GM18502 (cell line): ENCODE measurements around the gene KIAA0753.

Source experiments
- ATAC-seq: cut with Tn5 transposase; IDR thresholded peaks from one replicate; pipeline ENCODE4 v1.9.1; 2021; ENCODE audit warnings: mild to moderate bottlenecking; ENCODE audit not compliant: unreplicated experiment, poor library complexity

KIAA0753 gene

GRCh38 chr17:6554342-6554741 lies 86.2 kb downstream of the KIAA0753 start:
- ATAC-seq: no peak

DNA sequence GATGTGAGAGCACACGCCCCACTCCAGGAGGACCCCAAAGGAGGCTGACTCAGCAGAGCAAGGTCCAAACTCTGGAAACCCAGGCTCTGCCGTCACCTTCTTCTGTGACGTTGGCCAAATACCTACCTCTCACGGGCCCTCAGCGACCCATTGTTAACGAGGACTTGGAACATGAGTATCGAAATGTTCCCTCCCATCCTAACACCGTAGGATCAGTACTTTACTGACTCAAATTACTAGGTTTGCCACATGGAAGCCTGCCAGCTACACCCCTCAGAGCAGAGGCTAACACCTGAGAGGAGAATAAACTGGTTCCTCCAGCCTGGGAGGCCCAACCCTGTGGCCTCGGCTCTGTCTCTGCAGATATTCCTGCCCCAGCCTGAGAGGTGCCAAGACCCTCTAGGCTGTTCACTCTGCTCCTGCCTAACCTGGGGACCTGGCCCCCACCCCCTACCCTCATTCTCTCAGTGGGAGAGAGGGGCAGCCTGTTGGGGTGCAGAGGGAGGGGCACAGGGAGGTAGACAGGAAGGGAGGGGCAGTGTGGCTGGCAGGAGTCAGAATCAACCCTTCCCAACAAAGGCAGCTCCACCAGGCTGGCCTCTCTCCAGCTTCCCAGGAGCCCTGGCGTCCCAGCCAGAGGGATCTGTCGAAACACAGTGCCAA lies 88.5 kb downstream of the KIAA0753 start:
- ATAC-seq: no peak

DNA sequence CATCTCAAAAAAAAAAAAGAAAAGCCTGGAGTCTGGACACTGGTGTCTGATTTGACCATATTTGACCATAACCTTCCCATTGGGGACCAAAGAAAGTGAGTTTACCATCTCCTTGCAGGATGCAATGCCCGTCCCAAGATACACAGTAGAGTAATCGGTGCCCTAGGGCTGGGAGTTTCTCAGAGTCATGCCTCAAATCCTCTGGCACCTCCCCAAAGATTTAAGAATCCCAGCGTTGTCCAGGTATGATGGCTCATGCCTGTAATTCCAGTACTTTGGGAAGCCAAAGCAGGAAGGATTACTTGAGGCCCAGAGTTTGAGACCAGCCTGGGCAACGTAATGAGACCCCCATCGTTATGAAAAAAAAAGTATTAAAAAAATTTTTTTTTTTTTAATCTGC lies 89.2 kb downstream of the KIAA0753 start:
- no peak for ATAC-seq

- ATAC-seq: no peak
Observed at GRCh38 chr17:6549384-6550036, 91.0 kb downstream of the KIAA0753 start.

DNA sequence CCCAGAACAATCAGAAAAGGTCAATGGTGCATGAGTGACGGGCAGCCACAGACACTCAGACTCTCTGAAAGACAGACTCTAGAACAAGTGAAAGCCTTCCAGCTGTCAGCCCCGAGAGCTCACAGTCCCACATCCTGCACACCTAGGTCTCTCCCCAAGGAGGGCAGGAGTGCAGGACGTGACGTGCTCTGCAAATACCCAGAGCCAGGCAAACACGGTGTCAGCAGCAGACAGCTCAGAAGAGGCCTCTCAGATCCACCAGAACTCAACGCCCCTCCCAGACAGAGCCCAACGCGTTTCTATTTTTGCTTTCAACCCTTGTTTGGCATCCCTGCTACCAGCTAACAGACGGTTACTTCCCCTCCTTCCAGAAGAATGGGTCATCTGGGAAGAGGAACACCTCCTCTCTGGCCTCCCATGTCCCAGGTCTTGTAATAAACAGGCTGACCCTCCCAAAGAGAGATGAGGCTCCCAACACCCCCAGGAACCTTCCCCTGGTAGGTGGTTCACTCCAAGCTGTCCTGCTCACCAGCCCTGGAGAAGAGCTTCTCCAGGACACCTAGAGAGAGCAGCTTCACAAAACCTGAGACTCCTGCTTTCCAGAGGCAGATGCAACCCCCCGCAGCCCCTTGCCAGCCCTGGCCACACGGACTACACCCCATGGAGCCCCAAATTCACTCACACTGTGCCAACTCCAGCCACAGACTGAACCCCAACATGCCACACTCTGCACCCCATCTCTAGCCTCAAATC lies 91.8 kb downstream of the KIAA0753 start:
- ATAC-seq: peak; percentile 58

GRCh38 chr17:6548034-6548433 lies 92.5 kb downstream of the KIAA0753 start:
- ATAC-seq: no peak

DNA sequence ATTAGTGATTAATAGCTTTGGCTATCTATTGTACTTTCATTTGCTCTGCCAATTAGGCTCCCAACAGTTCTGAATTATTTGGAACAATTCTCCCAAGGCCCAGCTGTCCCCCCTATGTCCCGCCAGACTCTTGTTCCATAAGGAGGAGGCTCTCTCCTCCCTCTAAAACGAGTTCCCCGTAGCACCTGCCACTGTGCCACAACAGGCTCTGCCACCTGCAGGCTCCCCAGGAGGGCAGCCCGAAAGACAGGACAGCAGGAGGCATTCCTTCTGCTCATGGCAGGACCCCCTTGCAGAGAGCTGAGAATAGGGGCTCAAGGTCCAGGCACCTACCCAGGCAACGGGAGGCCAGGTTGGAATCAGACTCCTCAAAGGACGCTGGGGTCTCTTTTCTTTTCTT lies 93.2 kb downstream of the KIAA0753 start:
- ATAC-seq: no peak

- no peak for ATAC-seq
Observed at GRCh38 chr17:6546069-6546718, 94.3 kb downstream of the KIAA0753 start.

GRCh38 chr17:6545291-6545690 lies 95.2 kb downstream of the KIAA0753 start:
- ATAC-seq: no peak

GRCh38 chr17:6544011-6544370 lies 96.5 kb downstream of the KIAA0753 start:
- ATAC-seq: no peak

GRCh38 chr17:6543079-6544010 lies 97.2 kb downstream of the KIAA0753 start:
- ATAC-seq: no peak

DNA sequence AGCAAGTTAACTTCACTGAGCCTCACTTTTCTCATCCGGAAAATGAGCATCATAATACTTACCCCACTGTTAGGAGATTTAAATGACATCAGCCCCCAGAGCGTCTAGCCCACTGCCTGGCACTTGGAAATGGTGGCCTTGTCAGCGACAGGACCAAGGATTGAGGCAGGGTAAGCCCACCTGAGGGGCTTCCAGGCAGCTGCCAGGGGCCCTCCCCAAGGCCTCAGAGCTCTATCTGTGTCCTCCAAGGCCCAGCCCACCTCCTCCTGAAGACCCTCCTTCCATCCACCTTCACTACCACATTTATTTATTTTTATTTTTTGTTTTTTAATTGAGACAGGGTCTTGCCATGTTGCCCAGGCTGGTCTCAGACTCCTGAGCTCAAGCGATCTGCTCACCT lies 97.9 kb downstream of the KIAA0753 start:
- no peak for ATAC-seq

DNA sequence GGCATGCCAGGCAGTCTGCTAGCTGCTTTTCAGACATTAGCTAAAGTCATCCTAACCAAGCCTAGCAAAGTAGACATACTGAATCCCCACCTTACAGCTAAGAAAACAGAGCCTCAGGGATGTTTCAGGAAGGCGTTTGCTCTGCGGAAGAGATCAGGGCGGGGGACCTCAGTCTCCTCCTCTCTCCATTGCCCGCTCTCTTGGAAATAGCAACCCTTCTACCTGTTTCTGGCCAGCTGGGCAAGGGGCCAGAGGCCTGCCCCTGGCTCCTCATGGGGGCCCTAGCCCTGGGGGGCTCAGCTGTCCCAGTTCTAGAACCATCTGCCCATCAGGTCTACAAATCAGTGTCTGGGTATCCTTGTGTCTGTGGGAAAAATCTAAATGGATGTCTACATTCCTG lies 98.6 kb downstream of the KIAA0753 start:
- ATAC-seq: no peak

GRCh38 chr17:6539871-6540270 lies 100.6 kb downstream of the KIAA0753 start:
- no peak for ATAC-seq

- no peak for ATAC-seq
Observed at GRCh38 chr17:6536566-6537065, 103.9 kb downstream of the KIAA0753 start.

- ATAC-seq: no peak
Observed at GRCh38 chr17:6536053-6536452, 104.5 kb downstream of the KIAA0753 start.

GRCh38 chr17:6534846-6535514 lies 105.5 kb downstream of the KIAA0753 start:
- ATAC-seq: no peak

DNA sequence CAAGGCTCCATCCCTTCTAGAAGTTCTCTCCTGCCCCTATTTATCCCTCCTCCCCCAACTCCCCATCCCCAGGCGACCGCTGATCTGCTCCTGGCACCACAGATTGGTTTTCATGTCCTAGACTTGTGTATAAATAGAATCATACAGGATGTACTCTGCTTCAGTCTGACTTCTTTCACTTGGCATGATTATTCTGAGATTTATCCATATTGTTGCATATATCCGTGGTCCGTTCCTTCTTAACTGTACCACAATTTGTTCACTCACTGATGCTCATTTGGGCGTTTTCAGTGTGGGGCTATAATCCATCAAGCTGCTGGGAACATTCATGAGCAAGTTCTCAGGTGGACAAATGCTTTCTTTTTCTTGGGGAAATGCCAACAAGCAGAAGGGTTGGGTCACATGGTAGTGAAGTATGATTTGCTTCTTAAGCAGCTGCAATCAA lies 108.0 kb downstream of the KIAA0753 start:
- ATAC-seq: no peak

DNA sequence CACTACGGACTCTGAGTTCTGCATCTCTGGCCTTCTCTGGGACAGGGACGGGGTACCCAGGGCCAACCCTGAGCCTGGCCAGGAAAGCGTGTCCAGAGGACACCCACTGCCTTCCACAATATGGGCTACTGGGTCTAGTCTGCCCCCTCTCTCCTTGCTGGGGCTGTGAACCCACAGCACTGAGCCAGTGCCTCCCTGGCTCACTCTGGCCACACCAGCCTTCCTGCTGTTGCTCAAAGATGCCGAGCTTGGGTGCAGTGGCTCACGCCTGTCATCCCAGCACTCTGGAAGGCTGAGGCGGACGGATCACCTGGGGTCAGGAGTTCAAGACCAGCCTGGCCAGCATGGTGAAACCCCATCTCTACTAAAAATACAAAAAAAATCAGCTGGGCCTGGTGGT lies 108.9 kb downstream of the KIAA0753 start:
- no peak for ATAC-seq
